Progenitor cell of endocrine pancreas (in vitro differentiated cells): Measurements from ENCODE around the gene CXCR2. TPM values are rescaled to one million over a fixed set of nuclear protein-coding genes. Genes with fewer than 3 reads are reported as not detected.

Experiments
- DNase-seq: peaks from one replicate; pipeline ENCODE4 v3.0.0; 2021; ENCODE audit warnings: low spot score; ENCODE audit not compliant: unreplicated experiment
- H3K27ac Mint-ChIP-seq: 2 replicates; pipeline ENCODE4 v1.8.0; 2021; ENCODE audit warnings: mild to moderate bottlenecking, moderate library complexity, mixed read lengths
- H3K27me3 Mint-ChIP-seq: 2 replicates; pipeline ENCODE4 v1.8.0; 2021; ENCODE audit warnings: mixed read lengths
- H3K36me3 Mint-ChIP-seq: 2 replicates; pipeline ENCODE4 v1.8.0; 2022; ENCODE audit warnings: mixed read lengths; ENCODE audit not compliant: insufficient read depth
- H3K4me1 Mint-ChIP-seq: 2 replicates; pipeline ENCODE4 v1.8.0; 2021; ENCODE audit warnings: low read depth, mixed read lengths
- H3K4me3 Mint-ChIP-seq: 2 replicates; pipeline ENCODE4 v1.8.0; 2021; ENCODE audit warnings: low read depth, mild to moderate bottlenecking, moderate library complexity, mixed read lengths
- H3K9me3 Mint-ChIP-seq: 2 replicates; pipeline ENCODE4 v1.8.0; 2021; ENCODE audit warnings: low read depth, mixed read lengths
- total RNA-seq: library from RNA; stranded (reverse); gene quantifications from 2 replicates; pipeline ENCODE4 v1.2.1, GENCODE V29; 2021
- TF ChIP-seq, protein P1 (sequence below): fragments of 200-600 bp; sonication (generic); IDR thresholded peaks from one replicate; pipeline ENCODE4 v1.5.0; 2021; ENCODE audit warnings: antibody characterized with exemption, mild to moderate bottlenecking; ENCODE audit not compliant: unreplicated experiment

CXCR2 gene
- total RNA-seq, 1 donor from 2014 or later = not detected

DNA sequence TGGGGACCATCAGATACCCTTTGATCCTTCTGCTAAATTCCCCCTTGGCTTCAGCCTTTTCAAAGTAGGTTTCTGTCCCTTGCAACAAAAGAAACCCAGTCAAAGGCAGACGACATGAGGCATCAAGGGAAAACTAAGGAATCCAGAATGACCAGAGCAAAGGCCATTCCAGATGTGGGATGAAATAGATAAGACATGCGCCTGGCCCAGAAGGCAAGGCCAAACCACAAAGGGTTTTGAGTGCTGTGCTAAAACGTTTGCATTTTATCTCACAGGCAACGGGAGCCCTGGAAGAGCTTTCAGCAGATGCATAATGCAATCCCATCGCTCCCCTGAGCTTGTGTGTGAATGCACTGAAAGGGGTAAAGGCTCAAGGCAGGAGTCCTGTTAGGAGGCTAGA is 23.3 kb downstream of the CXCR2 start:
- Mint-ChIP-seq H3K4me3 (no peak overlapping the region), H3K36me3 (no peaks in the 10 kb centered on the region), H3K27me3 (peaks cover 30% of the 10 kb centered on the region), H3K4me1 (no peaks in the 10 kb centered on the region), H3K9me3 (peaks cover 3% of the 10 kb centered on the region), H3K27ac (no peak overlapping the region)
- DNase-seq = no peak
- TF ChIP-seq, protein P1, sequence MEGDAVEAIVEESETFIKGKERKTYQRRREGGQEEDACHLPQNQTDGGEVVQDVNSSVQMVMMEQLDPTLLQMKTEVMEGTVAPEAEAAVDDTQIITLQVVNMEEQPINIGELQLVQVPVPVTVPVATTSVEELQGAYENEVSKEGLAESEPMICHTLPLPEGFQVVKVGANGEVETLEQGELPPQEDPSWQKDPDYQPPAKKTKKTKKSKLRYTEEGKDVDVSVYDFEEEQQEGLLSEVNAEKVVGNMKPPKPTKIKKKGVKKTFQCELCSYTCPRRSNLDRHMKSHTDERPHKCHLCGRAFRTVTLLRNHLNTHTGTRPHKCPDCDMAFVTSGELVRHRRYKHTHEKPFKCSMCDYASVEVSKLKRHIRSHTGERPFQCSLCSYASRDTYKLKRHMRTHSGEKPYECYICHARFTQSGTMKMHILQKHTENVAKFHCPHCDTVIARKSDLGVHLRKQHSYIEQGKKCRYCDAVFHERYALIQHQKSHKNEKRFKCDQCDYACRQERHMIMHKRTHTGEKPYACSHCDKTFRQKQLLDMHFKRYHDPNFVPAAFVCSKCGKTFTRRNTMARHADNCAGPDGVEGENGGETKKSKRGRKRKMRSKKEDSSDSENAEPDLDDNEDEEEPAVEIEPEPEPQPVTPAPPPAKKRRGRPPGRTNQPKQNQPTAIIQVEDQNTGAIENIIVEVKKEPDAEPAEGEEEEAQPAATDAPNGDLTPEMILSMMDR = no peak

DNA sequence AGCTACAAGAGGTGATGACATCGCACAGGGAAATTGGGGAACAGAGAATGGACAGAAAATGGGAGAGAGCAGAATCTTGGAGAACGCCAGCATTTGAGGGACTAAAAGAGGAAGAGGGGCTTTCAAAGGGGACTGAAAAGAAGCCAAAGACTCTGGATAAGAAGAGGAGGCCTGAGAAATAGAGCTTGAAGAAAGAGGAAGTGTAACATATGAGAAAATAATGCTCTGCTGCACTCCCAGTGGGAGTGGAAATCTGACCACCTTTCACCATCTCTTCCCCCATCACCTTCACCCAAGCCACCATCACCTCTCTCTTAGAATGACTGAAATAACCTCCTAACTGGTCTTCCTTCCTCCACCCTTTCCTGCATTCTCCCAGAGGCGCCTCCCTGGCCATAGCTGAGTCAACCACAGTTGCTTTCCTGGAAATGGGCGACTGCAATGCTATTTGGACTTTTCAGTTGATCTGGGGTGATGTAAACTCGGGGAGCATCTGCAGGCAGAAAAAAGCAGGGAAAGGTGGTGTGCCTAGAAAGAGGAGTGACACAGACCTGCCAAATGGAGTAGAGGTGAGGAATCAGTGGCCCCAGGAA is 24.1 kb downstream of the CXCR2 start:
- H3K27me3 Mint-ChIP-seq = peaks cover 33% of the 10 kb centered on the region

DNA sequence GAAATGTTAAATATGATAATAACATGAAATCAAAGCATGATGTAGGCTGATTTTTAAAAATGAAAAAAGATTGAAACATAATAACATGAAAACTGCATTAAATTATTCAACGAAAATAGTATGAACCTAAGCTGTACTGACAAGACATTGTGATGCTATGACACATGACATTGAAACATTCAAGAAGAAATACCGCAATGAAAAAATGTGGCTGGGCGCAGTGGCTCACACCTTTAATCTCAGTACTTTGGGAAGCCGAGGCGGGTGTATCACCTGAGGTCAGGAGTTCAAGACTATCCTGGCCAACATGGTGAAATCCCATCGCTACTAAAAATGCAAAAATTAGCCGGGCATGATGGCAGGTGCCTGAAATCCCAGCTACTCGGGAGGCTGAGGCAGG is 26.3 kb downstream of the CXCR2 start:
- Mint-ChIP-seq H3K27ac (no peak overlapping the region), H3K9me3 (no peaks in the 10 kb centered on the region), H3K4me1 (no peaks in the 10 kb centered on the region), H3K27me3 (peaks cover 33% of the 10 kb centered on the region), H3K4me3 (no peak overlapping the region), H3K36me3 (no peaks in the 10 kb centered on the region)
- DNase-seq = no peak
- TF ChIP-seq, protein P1 = no peak

More for the DNA sequence above, 24.1 kb downstream of the CXCR2 start:
- no peak for DNase-seq
- TF ChIP-seq, protein P1 = no peak
- Mint-ChIP-seq H3K9me3 (peaks cover 1% of the 10 kb centered on the region), H3K4me3 (no peak overlapping the region), H3K4me1 (no peaks in the 10 kb centered on the region), H3K36me3 (no peaks in the 10 kb centered on the region), H3K27ac (no peak overlapping the region)

DNA sequence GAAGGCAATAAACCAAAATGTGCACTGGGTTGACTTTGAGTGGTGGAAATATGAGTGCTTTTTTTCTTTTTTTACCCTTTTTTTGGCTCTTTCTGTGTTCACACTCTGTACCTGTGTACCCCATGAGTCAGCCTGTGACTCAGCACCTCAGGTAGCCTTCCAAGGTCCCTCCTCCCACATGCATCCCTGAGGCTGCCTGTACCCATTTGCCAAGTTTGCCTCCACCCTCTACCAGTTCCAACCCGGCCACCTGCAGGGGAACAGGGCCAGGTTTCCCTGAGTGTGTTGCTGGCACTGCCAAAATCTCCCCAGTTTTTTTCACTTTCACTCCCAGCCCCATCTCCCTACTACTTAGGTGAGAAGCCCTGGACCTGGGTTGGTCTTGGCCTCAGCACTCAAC is 26.9 kb downstream of the CXCR2 start:
- no peak for DNase-seq
- Mint-ChIP-seq H3K36me3 (no peaks in the 10 kb centered on the region), H3K4me1 (no peaks in the 10 kb centered on the region), H3K27me3 (peaks cover 33% of the 10 kb centered on the region), H3K9me3 (no peaks in the 10 kb centered on the region), H3K27ac (no peak overlapping the region), H3K4me3 (no peak overlapping the region)
- TF ChIP-seq, protein P1 = no peak

DNA sequence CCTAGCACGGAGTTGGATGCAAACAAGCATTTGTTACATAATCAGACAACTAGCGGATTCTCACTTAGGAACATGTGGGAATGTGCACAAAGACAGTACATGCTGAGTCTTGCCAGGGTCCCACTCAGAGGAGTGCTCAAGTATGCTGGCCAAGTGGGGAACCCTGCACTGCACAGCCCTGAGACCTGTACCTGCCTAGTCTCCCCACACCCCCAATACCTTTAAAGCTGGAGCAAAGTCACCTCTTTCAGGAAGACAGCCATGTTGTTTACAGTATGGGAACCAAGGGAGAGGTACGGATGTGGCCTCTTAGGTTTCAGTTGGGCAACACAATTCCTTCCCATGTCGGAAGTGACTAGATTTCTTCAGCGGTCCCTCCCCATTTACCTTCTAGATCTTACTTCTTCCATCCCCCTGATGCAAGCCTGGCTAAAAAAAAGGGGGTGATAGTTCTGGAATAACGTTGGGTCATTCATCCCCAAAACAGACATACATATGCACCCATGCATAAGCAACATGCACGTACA is 30.2 kb downstream of the CXCR2 start:
- no peaks in the 10 kb centered on the region for H3K4me1 Mint-ChIP-seq
- H3K9me3 Mint-ChIP-seq = no peaks in the 10 kb centered on the region
- no peak for DNase-seq
- H3K27ac Mint-ChIP-seq = no peak overlapping the region
- H3K36me3 Mint-ChIP-seq = no peaks in the 10 kb centered on the region
- TF ChIP-seq, protein P1 = no peak
- H3K4me3 Mint-ChIP-seq = no peak overlapping the region
- peaks cover 23% of the 10 kb centered on the region for H3K27me3 Mint-ChIP-seq
